HG02759 (cell line): ENCODE results near the gene OR5D16.
"Not testable (repeated sequence)": the region's sequence is repeated elsewhere in the genome, so short reads cannot be mapped to it uniquely, and the experiment has no call there.

Source experiments
- ATAC-seq: cut with Tn5 transposase; IDR thresholded peaks from one replicate; pipeline ENCODE4 v1.9.1; 2021; ENCODE audit warnings: mild to moderate bottlenecking, moderate library complexity; ENCODE audit not compliant: unreplicated experiment

The OR5D16 gene

GRCh38 chr11:55838452-55838851 lies at the start of gene OR5D16:
Gene OR5D16, plus strand, starts transcription at chr11:55838752. Its CDS starts 0 bp downstream, at chr11:55838752.
- no peak for ATAC-seq

- no peak for ATAC-seq
Measured at GRCh38 chr11:55791606-55792005, 46.9 kb upstream of the OR5D16 start.

- ATAC-seq, result no peak
Measured at GRCh38 chr11:55793321-55793720, 45.2 kb upstream of the OR5D16 start.

GRCh38 chr11:55795256-55795655 lies 43.3 kb upstream of the OR5D16 start, which contains the start of gene OR5D14:
Gene OR5D14, plus strand, starts transcription at chr11:55795556. Its CDS starts 0 bp downstream, at chr11:55795556.
- no peak for ATAC-seq

- no peak for ATAC-seq
Measured at GRCh38 chr11:55806248-55806647, 32.3 kb upstream of the OR5D16 start.

- ATAC-seq, result no peak
Measured at GRCh38 chr11:55811067-55811466, 27.5 kb upstream of the OR5D16 start, which contains the start of gene OR5L1. Gene OR5L1, plus strand, starts transcription at chr11:55811367. Its CDS starts 100 bp downstream, at chr11:55811467.

GRCh38 chr11:55819330-55819729 lies 19.2 kb upstream of the OR5D16 start, which contains the start of gene OR5D18:
Gene OR5D18, plus strand, starts transcription at chr11:55819630. Its CDS starts 0 bp downstream, at chr11:55819630.
- no peak for ATAC-seq

GRCh38 chr11:55826919-55827318 lies 11.6 kb upstream of the OR5D16 start, which contains the start of gene OR5L2:
Gene OR5L2, plus strand, starts transcription at chr11:55827219. Its CDS starts 0 bp downstream, at chr11:55827219.
- no peak for ATAC-seq

GRCh38 chr11:55847453-55847852 lies 8.9 kb downstream of the OR5D16 start:
- no peak for ATAC-seq

- ATAC-seq, result no peak
Measured at GRCh38 chr11:55849037-55849436, 10.5 kb downstream of the OR5D16 start.

GRCh38 chr11:55852141-55852540 lies 13.6 kb downstream of the OR5D16 start:
- ATAC-seq, result no peak

- ATAC-seq, result no peak
Measured at GRCh38 chr11:55854704-55855103, 16.2 kb downstream of the OR5D16 start.

- ATAC-seq, result not testable (repeated sequence)
Measured at GRCh38 chr11:55867354-55867753, 28.8 kb downstream of the OR5D16 start.

- ATAC-seq, result not testable (repeated sequence)
Measured at GRCh38 chr11:55872731-55873130, 34.2 kb downstream of the OR5D16 start.

- ATAC-seq, result not testable (repeated sequence)
Measured at GRCh38 chr11:55873146-55873545, 34.6 kb downstream of the OR5D16 start.

- not testable (repeated sequence) for ATAC-seq
Measured at GRCh38 chr11:55882997-55883396, 44.4 kb downstream of the OR5D16 start, which contains the start of gene TRIM51. Gene TRIM51, plus strand, starts transcription at chr11:55883297. Its CDS starts 2,132 bp downstream, at chr11:55885429.

- not testable (repeated sequence) for ATAC-seq
Measured at GRCh38 chr11:55884995-55885394, 46.4 kb downstream of the OR5D16 start.

- not testable (repeated sequence) for ATAC-seq
Measured at GRCh38 chr11:55885481-55885880, 46.9 kb downstream of the OR5D16 start.
